Measurements from ENCODE around the gene HERPUD2.

DNA sequence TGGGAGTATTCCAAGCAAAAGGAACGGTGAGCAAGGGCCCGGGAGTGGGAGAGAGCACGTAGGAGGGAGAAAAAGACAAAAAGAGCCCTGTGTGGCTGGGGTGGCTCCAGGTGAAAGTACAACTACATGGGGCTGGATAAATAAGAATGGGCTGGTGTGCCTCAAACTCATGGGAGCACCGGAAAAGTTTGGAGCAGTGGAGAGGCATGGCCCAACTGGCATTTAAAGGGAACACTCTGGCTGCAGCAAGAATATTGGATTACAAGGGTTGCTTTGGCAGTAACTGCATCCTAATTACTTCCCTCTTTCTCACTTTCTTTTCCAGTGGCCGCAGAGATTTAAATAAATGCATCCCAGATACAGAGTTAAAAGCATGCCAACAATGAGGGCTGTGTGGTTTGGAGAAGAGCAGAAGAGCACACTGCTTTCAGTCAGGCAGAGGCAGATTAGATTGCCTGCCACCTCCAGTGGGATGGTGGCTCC is 39.1 kb upstream of the HERPUD2 start:
- TF ChIP-seq EZH2 (IDR thresholded peaks at IDR 0.05; ENCODE audit: low read length): no peak
- TF ChIP-seq, protein P1, sequence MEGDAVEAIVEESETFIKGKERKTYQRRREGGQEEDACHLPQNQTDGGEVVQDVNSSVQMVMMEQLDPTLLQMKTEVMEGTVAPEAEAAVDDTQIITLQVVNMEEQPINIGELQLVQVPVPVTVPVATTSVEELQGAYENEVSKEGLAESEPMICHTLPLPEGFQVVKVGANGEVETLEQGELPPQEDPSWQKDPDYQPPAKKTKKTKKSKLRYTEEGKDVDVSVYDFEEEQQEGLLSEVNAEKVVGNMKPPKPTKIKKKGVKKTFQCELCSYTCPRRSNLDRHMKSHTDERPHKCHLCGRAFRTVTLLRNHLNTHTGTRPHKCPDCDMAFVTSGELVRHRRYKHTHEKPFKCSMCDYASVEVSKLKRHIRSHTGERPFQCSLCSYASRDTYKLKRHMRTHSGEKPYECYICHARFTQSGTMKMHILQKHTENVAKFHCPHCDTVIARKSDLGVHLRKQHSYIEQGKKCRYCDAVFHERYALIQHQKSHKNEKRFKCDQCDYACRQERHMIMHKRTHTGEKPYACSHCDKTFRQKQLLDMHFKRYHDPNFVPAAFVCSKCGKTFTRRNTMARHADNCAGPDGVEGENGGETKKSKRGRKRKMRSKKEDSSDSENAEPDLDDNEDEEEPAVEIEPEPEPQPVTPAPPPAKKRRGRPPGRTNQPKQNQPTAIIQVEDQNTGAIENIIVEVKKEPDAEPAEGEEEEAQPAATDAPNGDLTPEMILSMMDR (optimal IDR thresholded peaks at IDR 0.05 in 1 of 3, IDR thresholded peaks at IDR 0.05 in 1 of 3, conservative IDR thresholded peaks at IDR 0.05 in 1 of 3; ENCODE audit: extremely low read depth in 1 of 3, insufficient read depth in 2 of 3, low read length in 3 of 3): no peak
